ENCODE results near the gene WASF2. TPM values are rescaled to one million over a fixed set of nuclear protein-coding genes. Genes with fewer than 3 reads are reported as not detected.
"Not testable (repeated sequence)": the region's sequence is repeated elsewhere in the genome, so short reads cannot be mapped to it uniquely, and the experiment has no call there.

WASF2 gene
- total and polyA plus RNA-seq, 2 experiments from 2014 or later, result 32.7 to 53.4 TPM

GRCh38 chr1:27391511-27392095 is 98.4 kb downstream of the WASF2 start:
- no peaks in the 10 kb centered on the region for H3K36me3 ChIP-seq
- no peak overlapping the region for H3K27ac ChIP-seq
- no peaks in the 10 kb centered on the region for H3K27me3 ChIP-seq
- no peaks in the 10 kb centered on the region for H3K9me3 ChIP-seq (ENCODE audit: low read depth)
- peak; percentile 38 to 64 for DNase-seq (ENCODE audit: low read depth in 1 of 2, low spot score in 1 of 2)
- H3K4me1 ChIP-seq (ENCODE audit: low read depth), result no peaks in the 10 kb centered on the region
- no peak overlapping the region for H3K4me3 ChIP-seq
- no peak for TF ChIP-seq CTCF (IDR thresholded peaks at IDR 0.05; ENCODE audit: low read depth, low read length)

GRCh38 chr1:27388337-27389005 is 101.5 kb downstream of the WASF2 start:
- Histone ChIP-seq H3K27me3 (peaks cover 3% of the 10 kb centered on the region), H3K4me1 (ENCODE audit: low read depth) (no peaks in the 10 kb centered on the region), H3K4me3 (no peak overlapping the region), H3K27ac (no peak overlapping the region), H3K9me3 (ENCODE audit: low read depth) (no peaks in the 10 kb centered on the region), H3K36me3 (no peaks in the 10 kb centered on the region)
- peak; percentile 49 to 74 for DNase-seq (ENCODE audit: low read depth in 1 of 2, low spot score in 1 of 2)
- peak; percentile 91 for TF ChIP-seq CTCF (IDR thresholded peaks at IDR 0.05; ENCODE audit: low read depth, low read length)

GRCh38 chr1:27384797-27385196 is 105.2 kb downstream of the WASF2 start:
- DNase-seq (ENCODE audit: low read depth in 1 of 2, low spot score in 1 of 2); H3K36me3 ChIP-seq; H3K9me3 ChIP-seq (ENCODE audit: low read depth); H3K4me3 ChIP-seq; H3K27ac ChIP-seq; H3K4me1 ChIP-seq (ENCODE audit: low read depth): not testable (repeated sequence)
- peaks cover 15% of the 10 kb centered on the region for H3K27me3 ChIP-seq

GRCh38 chr1:27383661-27384060 is 106.3 kb downstream of the WASF2 start:
- H3K4me3 ChIP-seq, result no peak overlapping the region
- no peaks in the 10 kb centered on the region for H3K4me1 ChIP-seq (ENCODE audit: low read depth)
- DNase-seq (ENCODE audit: low read depth in 1 of 2, low spot score in 1 of 2), result no peak
- H3K9me3 ChIP-seq (ENCODE audit: low read depth), result no peaks in the 10 kb centered on the region
- H3K27ac ChIP-seq, result no peak overlapping the region
- TF ChIP-seq CTCF (IDR thresholded peaks at IDR 0.05; ENCODE audit: low read depth, low read length), result no peak
- peaks cover 15% of the 10 kb centered on the region for H3K27me3 ChIP-seq
- H3K36me3 ChIP-seq, result no peaks in the 10 kb centered on the region

- Histone ChIP-seq H3K36me3 (no peaks in the 10 kb centered on the region), H3K4me3 (no peak within 1 kb of the TSS), H3K27me3 (peaks cover 15% of the 10 kb centered on the region), H3K9me3 (ENCODE audit: low read depth) (no peaks in the 10 kb centered on the region), H3K4me1 (ENCODE audit: low read depth) (no peaks in the 10 kb centered on the region), H3K27ac (no peak within 1 kb of the TSS)
- DNase-seq (ENCODE audit: low read depth in 1 of 2, low spot score in 1 of 2), result peak in 1 of 2 donors; percentile 39
- no peak for TF ChIP-seq CTCF (IDR thresholded peaks at IDR 0.05; ENCODE audit: low read depth, low read length)
These were observed 106.8 kb downstream of the WASF2 start, which contains the start of gene CD164L2 for GRCh38 chr1:27383039-27383605. Gene CD164L2, minus strand, starts transcription at chr1:27383333. Its CDS starts 94 bp downstream, at chr1:27383239.
